ENCODE results near the gene EGFR.

The EGFR gene

DNA sequence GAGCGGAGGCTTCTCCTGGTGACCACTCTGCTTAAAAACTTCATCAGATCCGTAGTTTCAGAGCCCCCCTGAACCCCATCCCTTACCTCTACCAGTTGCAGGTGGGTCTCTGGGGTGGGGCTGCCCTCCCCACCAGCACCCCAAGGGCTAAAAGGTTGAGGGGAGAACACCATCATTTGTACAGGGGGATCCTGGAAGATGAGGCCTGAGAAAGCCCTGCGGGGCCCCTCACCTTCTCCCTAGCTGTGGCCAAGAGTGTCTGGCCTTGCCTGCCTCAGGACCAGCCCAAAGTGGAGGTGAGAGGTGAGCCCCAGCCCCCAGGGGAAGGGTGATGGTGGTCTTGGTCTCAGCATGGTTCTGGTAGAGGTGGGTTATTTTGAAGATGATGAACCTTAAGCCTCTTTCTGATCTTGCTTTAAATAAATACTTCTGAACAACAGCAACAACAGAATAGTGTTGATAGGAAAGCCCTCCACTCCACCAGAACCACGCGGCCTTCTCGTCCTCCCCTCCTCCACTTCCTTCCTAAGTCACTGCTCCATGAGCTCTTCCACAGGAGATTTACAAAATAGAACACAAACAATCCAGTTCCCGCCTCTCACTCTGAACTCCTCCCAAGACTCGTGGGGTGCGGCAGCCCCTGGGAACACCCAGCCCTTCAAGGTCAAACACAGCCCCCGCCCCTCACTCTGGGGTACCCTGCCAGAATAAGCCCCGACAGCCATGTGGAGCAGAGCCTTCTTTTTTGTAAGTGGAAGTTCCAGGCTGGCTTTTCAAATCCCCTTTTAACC, 169.1 kb downstream of the EGFR start:
- Histone ChIP-seq H3K27me3 (ENCODE audit: control insufficient read depth, insufficient read depth, low read length) (no peaks in the 10 kb centered on the region), H3K27ac (ENCODE audit: low read depth, low read length) (no peak overlapping the region), H3K4me1 (ENCODE audit: control insufficient read depth, insufficient read depth, low read length) (peaks cover 52% of the 10 kb centered on the region), H3K9me3 (ENCODE audit: control insufficient read depth, insufficient read depth, low read depth, low read length) (no peaks in the 10 kb centered on the region), H3K36me3 (ENCODE audit: control insufficient read depth, insufficient read depth, low read length) (no peaks in the 10 kb centered on the region), H3K4me3 (ENCODE audit: low read depth, low read length) (no peak overlapping the region), H3K9ac (ENCODE audit: low read length) (no peak overlapping the region)

DNA sequence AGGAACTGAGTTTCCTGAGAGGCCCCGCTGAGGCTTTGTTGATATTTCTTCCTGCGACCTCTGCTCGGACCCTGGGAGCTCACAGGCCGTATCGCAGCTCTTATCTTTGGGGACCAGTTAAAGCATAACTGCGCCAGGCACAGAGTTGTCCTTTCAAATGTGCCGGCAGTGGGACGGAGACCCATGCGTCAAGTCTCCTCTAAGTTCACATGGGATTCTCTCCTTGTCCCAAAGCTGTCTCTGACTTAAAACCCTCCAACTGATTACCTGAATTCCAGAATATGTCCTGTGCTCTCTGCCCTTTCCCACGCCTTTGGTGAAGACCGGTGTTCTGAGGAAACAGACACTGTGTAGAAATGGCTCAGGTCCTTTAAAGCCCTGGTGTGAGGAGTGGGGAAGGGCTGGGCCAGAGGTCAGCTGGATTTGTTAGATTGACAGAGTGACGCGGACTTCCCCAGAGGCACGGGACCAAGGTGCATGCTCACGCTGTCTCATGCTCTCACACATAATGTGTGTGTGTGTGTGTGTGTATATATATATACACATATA, 169.8 kb downstream of the EGFR start:
- Histone ChIP-seq H3K9me3 (ENCODE audit: control insufficient read depth, insufficient read depth, low read depth, low read length) (no peaks in the 10 kb centered on the region), H3K4me1 (ENCODE audit: control insufficient read depth, insufficient read depth, low read length) (peaks cover 60% of the 10 kb centered on the region), H3K27ac (ENCODE audit: low read depth, low read length) (no peak overlapping the region), H3K9ac (ENCODE audit: low read length) (no peak overlapping the region), H3K4me3 (ENCODE audit: low read depth, low read length) (no peak overlapping the region), H3K36me3 (ENCODE audit: control insufficient read depth, insufficient read depth, low read length) (no peaks in the 10 kb centered on the region), H3K27me3 (ENCODE audit: control insufficient read depth, insufficient read depth, low read length) (no peaks in the 10 kb centered on the region)

- no peak overlapping the region for H3K9ac ChIP-seq (ENCODE audit: low read length)
- H3K36me3 ChIP-seq (ENCODE audit: control insufficient read depth, insufficient read depth, low read length), result no peaks in the 10 kb centered on the region
- H3K27me3 ChIP-seq (ENCODE audit: control insufficient read depth, insufficient read depth, low read length), result no peaks in the 10 kb centered on the region
- peaks cover 63% of the 10 kb centered on the region for H3K4me1 ChIP-seq (ENCODE audit: control insufficient read depth, insufficient read depth, low read length)
- no peak overlapping the region for H3K4me3 ChIP-seq (ENCODE audit: low read depth, low read length)
- H3K27ac ChIP-seq (ENCODE audit: low read depth, low read length), result no peak overlapping the region
- H3K9me3 ChIP-seq (ENCODE audit: control insufficient read depth, insufficient read depth, low read depth, low read length), result no peaks in the 10 kb centered on the region
Measured at GRCh38 chr7:55189146-55189766, 170.4 kb downstream of the EGFR start.

GRCh38 chr7:55189878-55190436, 171.1 kb downstream of the EGFR start:
- Histone ChIP-seq H3K4me3 (ENCODE audit: low read depth, low read length) (no peak overlapping the region), H3K4me1 (ENCODE audit: control insufficient read depth, insufficient read depth, low read length) (peaks cover 63% of the 10 kb centered on the region), H3K27ac (ENCODE audit: low read depth, low read length) (no peak overlapping the region), H3K27me3 (ENCODE audit: control insufficient read depth, insufficient read depth, low read length) (no peaks in the 10 kb centered on the region), H3K9ac (ENCODE audit: low read length) (no peak overlapping the region), H3K9me3 (ENCODE audit: control insufficient read depth, insufficient read depth, low read depth, low read length) (no peaks in the 10 kb centered on the region), H3K36me3 (ENCODE audit: control insufficient read depth, insufficient read depth, low read length) (no peaks in the 10 kb centered on the region)

- H3K4me3 ChIP-seq (ENCODE audit: low read depth, low read length), result no peak overlapping the region
- H3K27ac ChIP-seq (ENCODE audit: low read depth, low read length), result no peak overlapping the region
- H3K36me3 ChIP-seq (ENCODE audit: control insufficient read depth, insufficient read depth, low read length), result no peaks in the 10 kb centered on the region
- no peaks in the 10 kb centered on the region for H3K9me3 ChIP-seq (ENCODE audit: control insufficient read depth, insufficient read depth, low read depth, low read length)
- no peak overlapping the region for H3K9ac ChIP-seq (ENCODE audit: low read length)
- H3K4me1 ChIP-seq (ENCODE audit: control insufficient read depth, insufficient read depth, low read length), result peaks cover 63% of the 10 kb centered on the region
- no peaks in the 10 kb centered on the region for H3K27me3 ChIP-seq (ENCODE audit: control insufficient read depth, insufficient read depth, low read length)
Measured at GRCh38 chr7:55190511-55191160, 171.8 kb downstream of the EGFR start.

- Histone ChIP-seq H3K27me3 (ENCODE audit: control insufficient read depth, insufficient read depth, low read length) (no peaks in the 10 kb centered on the region), H3K9ac (ENCODE audit: low read length) (no peak overlapping the region), H3K4me1 (ENCODE audit: control insufficient read depth, insufficient read depth, low read length) (peaks cover 58% of the 10 kb centered on the region), H3K27ac (ENCODE audit: low read depth, low read length) (no peak overlapping the region), H3K36me3 (ENCODE audit: control insufficient read depth, insufficient read depth, low read length) (no peaks in the 10 kb centered on the region), H3K9me3 (ENCODE audit: control insufficient read depth, insufficient read depth, low read depth, low read length) (no peaks in the 10 kb centered on the region), H3K4me3 (ENCODE audit: low read depth, low read length) (no peak overlapping the region)
Measured at GRCh38 chr7:55191161-55191925, 172.5 kb downstream of the EGFR start.

GRCh38 chr7:55191926-55192692, 173.3 kb downstream of the EGFR start:
- H3K36me3 ChIP-seq (ENCODE audit: control insufficient read depth, insufficient read depth, low read length), result no peaks in the 10 kb centered on the region
- H3K9ac ChIP-seq (ENCODE audit: low read length), result no peak overlapping the region
- H3K9me3 ChIP-seq (ENCODE audit: control insufficient read depth, insufficient read depth, low read depth, low read length), result no peaks in the 10 kb centered on the region
- no peaks in the 10 kb centered on the region for H3K27me3 ChIP-seq (ENCODE audit: control insufficient read depth, insufficient read depth, low read length)
- peaks cover 53% of the 10 kb centered on the region for H3K4me1 ChIP-seq (ENCODE audit: control insufficient read depth, insufficient read depth, low read length)
- H3K27ac ChIP-seq (ENCODE audit: low read depth, low read length), result 0 out of 2 replicates have a peak overlapping the region, but pooled peaks have one; percentile 14
- H3K4me3 ChIP-seq (ENCODE audit: low read depth, low read length), result no peak overlapping the region

DNA sequence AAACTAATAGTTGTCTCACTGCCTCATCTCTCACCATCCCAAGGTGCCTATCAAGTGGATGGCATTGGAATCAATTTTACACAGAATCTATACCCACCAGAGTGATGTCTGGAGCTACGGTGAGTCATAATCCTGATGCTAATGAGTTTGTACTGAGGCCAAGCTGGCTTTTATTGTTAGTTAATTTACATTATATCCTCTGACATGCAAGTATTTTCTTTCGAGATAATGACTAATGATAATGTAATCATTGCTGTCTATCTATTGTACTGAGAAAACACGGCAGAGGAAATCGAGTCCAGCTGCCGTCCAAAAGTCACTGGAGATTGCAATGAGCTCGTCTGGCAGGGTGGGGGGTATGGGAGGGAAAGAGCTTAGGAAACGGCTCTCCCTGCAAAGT, 173.9 kb downstream of the EGFR start:
- no peak overlapping the region for H3K4me3 ChIP-seq (ENCODE audit: low read depth, low read length)
- H3K27ac ChIP-seq (ENCODE audit: low read depth, low read length), result no peak overlapping the region
- H3K27me3 ChIP-seq (ENCODE audit: control insufficient read depth, insufficient read depth, low read length), result no peaks in the 10 kb centered on the region
- H3K9ac ChIP-seq (ENCODE audit: low read length), result no peak overlapping the region
- H3K9me3 ChIP-seq (ENCODE audit: control insufficient read depth, insufficient read depth, low read depth, low read length), result no peaks in the 10 kb centered on the region
- peaks cover 53% of the 10 kb centered on the region for H3K4me1 ChIP-seq (ENCODE audit: control insufficient read depth, insufficient read depth, low read length)
- no peaks in the 10 kb centered on the region for H3K36me3 ChIP-seq (ENCODE audit: control insufficient read depth, insufficient read depth, low read length)

- Histone ChIP-seq H3K36me3 (ENCODE audit: control insufficient read depth, insufficient read depth, low read length) (no peaks in the 10 kb centered on the region), H3K4me3 (ENCODE audit: low read depth, low read length) (no peak overlapping the region), H3K27me3 (ENCODE audit: control insufficient read depth, insufficient read depth, low read length) (no peaks in the 10 kb centered on the region), H3K27ac (ENCODE audit: low read depth, low read length) (no peak overlapping the region), H3K4me1 (ENCODE audit: control insufficient read depth, insufficient read depth, low read length) (peaks cover 51% of the 10 kb centered on the region), H3K9ac (ENCODE audit: low read length) (no peak overlapping the region), H3K9me3 (ENCODE audit: control insufficient read depth, insufficient read depth, low read depth, low read length) (no peaks in the 10 kb centered on the region)
Measured at GRCh38 chr7:55193245-55193644, 174.4 kb downstream of the EGFR start.

DNA sequence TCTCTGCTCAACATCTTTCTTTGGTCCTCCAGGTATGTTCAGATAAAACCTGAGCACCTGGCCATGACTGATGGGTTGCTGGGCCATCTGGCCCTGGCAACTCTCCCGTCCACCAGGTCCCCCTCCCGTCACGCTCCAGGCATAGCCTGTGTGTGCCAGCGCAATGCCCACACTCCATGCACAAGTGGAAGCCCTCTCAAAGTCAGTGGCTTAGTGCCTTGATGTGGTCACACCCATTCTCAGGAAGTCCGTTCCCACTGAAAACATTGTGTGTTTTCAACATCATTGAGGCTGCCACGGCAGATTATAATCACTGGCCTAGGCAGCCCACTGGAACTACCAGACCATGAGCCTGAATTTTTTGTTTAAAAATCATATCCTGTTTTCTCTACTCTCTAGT, 175.7 kb downstream of the EGFR start:
- Histone ChIP-seq H3K9ac (ENCODE audit: low read length) (no peak overlapping the region), H3K36me3 (ENCODE audit: control insufficient read depth, insufficient read depth, low read length) (no peaks in the 10 kb centered on the region), H3K27me3 (ENCODE audit: control insufficient read depth, insufficient read depth, low read length) (no peaks in the 10 kb centered on the region), H3K4me1 (ENCODE audit: control insufficient read depth, insufficient read depth, low read length) (peaks cover 39% of the 10 kb centered on the region), H3K9me3 (ENCODE audit: control insufficient read depth, insufficient read depth, low read depth, low read length) (no peaks in the 10 kb centered on the region), H3K27ac (ENCODE audit: low read depth, low read length) (no peak overlapping the region), H3K4me3 (ENCODE audit: low read depth, low read length) (no peak overlapping the region)

All from HUES6 (cell line).